Right cardiac atrium (tissue), 5 donors: Measurements from ENCODE around the gene ANKLE2. TPM values are rescaled to one million over a fixed set of nuclear protein-coding genes. Genes with fewer than 3 reads are reported as not detected.
"Not testable (repeated sequence)": the region's sequence is repeated elsewhere in the genome, so short reads cannot be mapped to it uniquely, and the experiment has no call there.

ENCODE experiments used
- ATAC-seq, 2 donors: fragments of 200-7000 bp; cut with Tn5 transposase; one replicate each; pipeline versions ENCODE4 v1.8.0 to v1.9.1; 2020; ENCODE audit warnings: moderate library complexity in 2 of 2, mild to moderate bottlenecking in 1 of 2
- DNase-seq, 3 donors: peaks; one replicate each; pipeline ENCODE4 v3.0.0-alpha.2; 2020
- H3K27ac ChIP-seq: one replicate; pipeline ENCODE4 v1.5.1; 2013; ENCODE audit warnings: mild to moderate bottlenecking, low read length, control low read depth, moderate library complexity
- H3K27me3 ChIP-seq: one replicate; pipeline ENCODE4 v1.6.1; 2013; ENCODE audit not compliant: control insufficient read depth, insufficient read depth
- H3K4me1 ChIP-seq: one replicate; pipeline ENCODE4 v1.6.1; 2013; ENCODE audit warnings: low read length; ENCODE audit not compliant: control insufficient read depth, insufficient read depth
- H3K4me3 ChIP-seq: one replicate; pipeline ENCODE4 v1.5.1; 2013; ENCODE audit warnings: low read length, control low read depth
- H3K9me3 ChIP-seq: one replicate; pipeline ENCODE4 v1.6.1; 2013; ENCODE audit warnings: low read length; ENCODE audit not compliant: control insufficient read depth
- WGBS: extraction: QIAGEN DNeasy Blood & Tissue Kit; methylation state at CpG from one replicate; pipeline ENCODE4 v1.1.7; 2013; 5-methylcytosine and 5-hydroxymethylcytosine counted together
- intact Hi-C, 4 donors: fragments of 100-400 bp; cut with DNase I; formaldehyde crosslinking; loops; one replicate each; pipeline versions ENCODE4 v1.11.0 to v1.14.0; 2022 to 2023
- polyA plus RNA-seq: library from polyadenylated mRNA; stranded (reverse); fragments of 200-250 nt; gene quantifications from one replicate; pipeline ENCODE4 v1.2.3, GENCODE V29; 2013
- total RNA-seq, 4 donors: library from RNA; stranded (reverse); fragmentation: NEBNext Ultra II Directional; extraction: Animal tissue kit (Norgen Biotek cat#: 25700); gene quantifications; one replicate each; pipeline ENCODE4 v1.2.1, GENCODE V29; 2021
- donor health status: healthy with polysubstance abuse.
- donor health status: DM: no; HTN: yes; CAD: no.
- donor health status: DM: no; HTN: no; CAD: no.
- donor health status: DM: no; HTN: yes; CAD: no; lungs with severe emphysema.
- donor health status: DM: yes; HTN: yes; CAD: no.

ANKLE2 gene
- total and polyA plus RNA-seq, 5 donors, result 17.7 to 34.1 (median 25.0) TPM

DNA sequence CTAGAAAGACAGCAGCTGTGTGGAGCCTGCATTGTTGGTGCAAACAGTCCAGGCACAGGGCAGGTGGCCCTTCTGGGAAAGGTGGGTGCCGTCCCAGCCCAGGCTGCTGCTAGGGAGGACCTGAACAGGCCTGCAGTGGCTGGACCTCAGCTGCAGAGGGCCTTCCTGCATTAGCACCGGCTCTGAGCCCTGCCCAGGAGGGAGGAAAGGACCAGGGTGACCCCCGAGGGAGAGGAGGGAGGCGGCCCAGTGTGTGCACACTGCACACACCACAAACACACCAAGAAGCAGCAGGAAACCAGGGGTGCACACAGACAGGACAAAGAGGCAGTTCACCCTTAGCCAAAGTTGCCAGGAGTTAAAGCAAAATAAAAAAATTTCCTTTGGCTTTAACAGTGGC, 59.0 kb downstream of the ANKLE2 start:
- no peaks in the 10 kb centered on the region for H3K9me3 ChIP-seq
- H3K27ac ChIP-seq, result no peak overlapping the region
- H3K4me3 ChIP-seq, result no peak overlapping the region
- peak in 1 of 3 donors; percentile 34 for DNase-seq
- no peak for ATAC-seq
- WGBS, result 74% methylated on average over 4 of the region's 4 CpGs
- intact Hi-C loops, result no loop called here
- no peaks in the 10 kb centered on the region for H3K4me1 ChIP-seq
- H3K27me3 ChIP-seq, result no peaks in the 10 kb centered on the region

DNA sequence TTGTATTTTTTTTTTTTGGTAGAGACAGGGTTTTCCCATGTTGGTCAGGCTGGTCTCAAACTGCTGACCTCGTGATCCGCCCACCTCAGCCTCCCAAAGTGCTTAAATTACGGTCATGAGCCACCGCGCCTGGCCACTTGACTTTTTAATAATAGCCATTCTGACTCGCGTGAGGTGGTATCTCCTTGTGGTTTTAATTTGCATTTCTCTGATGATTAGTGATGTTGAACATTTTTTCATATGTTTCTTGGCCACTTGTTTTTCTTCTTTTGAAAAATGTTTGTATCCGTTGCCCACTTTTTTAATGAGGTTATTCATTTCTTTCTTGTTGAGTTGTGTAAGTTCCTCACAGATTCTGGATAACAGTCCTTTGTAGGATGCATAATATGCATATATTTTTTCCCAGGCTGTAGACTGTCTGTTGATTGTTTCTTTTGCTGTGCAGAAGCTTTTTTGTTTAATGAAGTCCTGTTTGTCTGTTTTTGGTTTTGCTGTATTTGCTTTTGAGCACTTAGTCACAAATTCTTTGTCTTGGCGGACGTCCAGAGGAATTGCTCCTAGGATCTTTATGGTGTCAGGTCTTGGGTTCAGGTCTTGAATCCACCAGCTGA, 61.3 kb downstream of the ANKLE2 start:
- ATAC-seq (no peak), DNase-seq (no peak)
- Histone ChIP-seq H3K4me3 (no peak overlapping the region), H3K27ac (no peak overlapping the region), H3K9me3 (no peaks in the 10 kb centered on the region), H3K4me1 (no peaks in the 10 kb centered on the region), H3K27me3 (no peaks in the 10 kb centered on the region)
- 93% methylated on average over 10 of the region's 10 CpGs for WGBS
- intact Hi-C loops, result no loop called here

DNA sequence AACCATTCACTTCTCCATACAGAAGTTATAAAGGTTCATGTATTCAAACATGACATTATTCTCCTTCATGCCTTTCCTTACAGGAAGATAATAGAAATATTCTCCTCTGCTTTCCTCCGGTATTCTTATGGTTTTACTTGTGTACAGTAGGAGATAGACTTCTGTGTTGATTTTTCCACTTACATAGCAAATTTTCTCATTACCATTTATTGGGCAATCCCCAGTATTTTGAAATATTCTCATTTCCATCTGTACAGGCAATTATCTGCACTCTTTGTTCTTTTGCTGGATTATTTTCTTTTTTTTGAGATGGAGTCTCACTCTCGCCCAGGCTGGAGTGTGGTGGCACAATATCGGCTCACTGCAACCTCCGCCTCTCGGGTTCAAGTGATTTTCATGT, 63.3 kb downstream of the ANKLE2 start:
- Histone ChIP-seq H3K4me3 (no peak overlapping the region), H3K27me3 (no peaks in the 10 kb centered on the region), H3K4me1 (no peaks in the 10 kb centered on the region), H3K27ac (no peak overlapping the region), H3K9me3 (no peaks in the 10 kb centered on the region)
- DNase-seq (no peak), ATAC-seq (no peak)
- 78% methylated on average over 5 of the region's 5 CpGs for WGBS
- intact Hi-C loops, result no loop called here

DNA sequence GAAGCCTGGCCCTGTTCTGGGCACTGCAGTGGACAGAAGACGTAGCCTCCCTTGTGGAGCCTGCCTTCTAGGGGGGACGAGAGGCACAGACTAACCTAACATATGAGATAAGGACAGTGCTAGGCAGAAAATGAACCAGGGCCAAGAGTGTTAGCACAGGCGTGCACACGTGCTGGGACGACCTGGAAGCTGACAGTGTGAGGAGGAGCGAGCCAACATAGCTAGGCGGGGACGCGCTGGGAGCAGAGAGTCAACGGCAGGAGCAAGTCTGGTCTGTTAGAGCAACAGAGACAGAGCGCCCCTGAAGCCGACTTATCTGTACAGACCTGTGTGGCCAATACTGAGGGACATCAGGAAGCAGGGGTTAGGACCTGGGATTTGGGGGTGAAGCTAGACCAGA, 66.2 kb downstream of the ANKLE2 start:
- intact Hi-C loops, result no loop called here
- no peaks in the 10 kb centered on the region for H3K9me3 ChIP-seq
- no peak overlapping the region for H3K4me3 ChIP-seq
- H3K4me1 ChIP-seq, result no peaks in the 10 kb centered on the region
- H3K27ac ChIP-seq, result no peak overlapping the region
- H3K27me3 ChIP-seq, result no peaks in the 10 kb centered on the region
- ATAC-seq, result peak; percentile 94
- WGBS, result 73% methylated on average over 12 of the region's 12 CpGs
- DNase-seq, result peak in 2 of 3 donors; percentile 69 to 79

DNA sequence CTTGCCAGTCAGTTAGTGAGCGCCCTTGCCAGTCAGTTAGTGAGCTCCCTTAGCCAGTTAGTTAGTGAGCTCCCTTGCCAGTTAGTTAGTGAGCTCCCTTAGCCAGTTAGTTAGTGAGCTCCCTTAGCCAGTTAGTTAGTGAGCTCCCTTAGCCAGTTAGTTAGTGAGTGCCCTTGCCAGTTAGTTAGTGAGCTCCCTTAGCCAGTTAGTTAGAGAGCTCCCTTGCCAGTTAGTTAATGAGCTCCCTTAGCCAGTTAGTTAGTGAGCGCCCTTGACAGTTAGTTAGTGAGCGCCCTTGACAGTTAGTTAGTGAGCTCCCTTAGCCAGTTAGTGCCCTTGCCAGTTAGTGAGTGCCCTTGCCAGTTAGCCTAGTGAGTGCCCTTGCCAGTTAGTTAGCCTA, 66.7 kb downstream of the ANKLE2 start:
- H3K27me3 ChIP-seq, H3K9me3 ChIP-seq, DNase-seq, H3K4me3 ChIP-seq, ATAC-seq, intact Hi-C loops, H3K4me1 ChIP-seq: not testable (repeated sequence)
- peak overlapping the region; percentile 55 for H3K27ac ChIP-seq
- WGBS, result 94% methylated on average over 3 of the region's 3 CpGs

DNA sequence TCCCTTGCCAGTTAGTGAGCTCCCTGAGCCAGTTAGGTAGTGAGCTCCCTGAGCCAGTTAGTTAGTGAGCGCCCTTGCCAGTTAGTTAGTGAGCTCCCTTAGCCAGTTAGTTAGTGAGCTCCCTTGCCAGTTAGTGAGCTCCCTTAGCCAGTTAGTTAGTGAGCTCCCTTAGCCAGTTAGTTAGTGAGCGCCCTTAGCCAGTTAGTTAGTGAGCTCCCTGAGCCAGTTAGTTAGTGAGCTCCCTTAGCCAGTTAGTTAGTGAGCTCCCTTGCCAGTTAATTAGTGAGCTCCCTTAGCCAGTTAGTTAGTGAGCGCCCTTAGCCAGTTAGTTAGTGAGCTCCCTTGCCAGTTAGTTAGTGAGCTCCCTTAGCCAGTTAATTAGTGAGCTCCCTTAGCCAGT, 69.6 kb downstream of the ANKLE2 start:
- WGBS, result 92% methylated on average over 3 of the region's 3 CpGs
- H3K27me3 ChIP-seq, H3K27ac ChIP-seq, DNase-seq, H3K4me1 ChIP-seq, ATAC-seq, intact Hi-C loops, H3K9me3 ChIP-seq, H3K4me3 ChIP-seq: not testable (repeated sequence)

DNA sequence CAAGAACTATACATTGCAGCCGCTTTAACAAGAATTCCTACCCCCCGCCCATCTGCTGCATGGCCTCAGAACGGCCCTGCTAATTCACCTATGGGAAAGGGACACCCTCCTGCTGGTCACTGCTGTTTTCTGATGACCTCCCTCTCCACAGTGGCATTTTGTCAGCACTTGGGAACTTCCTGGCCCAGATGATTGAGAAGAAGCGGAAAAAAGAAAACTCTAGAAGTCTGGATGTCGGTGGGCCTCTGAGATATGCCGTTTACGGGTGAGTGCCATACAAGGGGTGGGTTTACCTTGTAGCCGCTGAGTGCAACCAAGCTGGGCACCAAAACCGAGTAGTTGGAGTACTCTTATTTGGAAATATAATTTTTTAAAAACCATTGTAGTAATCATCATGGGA, 71.5 kb downstream of the ANKLE2 start:
- 92% methylated on average over 9 of the region's 9 CpGs for WGBS
- ATAC-seq, result no peak
- intact Hi-C loops, result no loop called here

DNA sequence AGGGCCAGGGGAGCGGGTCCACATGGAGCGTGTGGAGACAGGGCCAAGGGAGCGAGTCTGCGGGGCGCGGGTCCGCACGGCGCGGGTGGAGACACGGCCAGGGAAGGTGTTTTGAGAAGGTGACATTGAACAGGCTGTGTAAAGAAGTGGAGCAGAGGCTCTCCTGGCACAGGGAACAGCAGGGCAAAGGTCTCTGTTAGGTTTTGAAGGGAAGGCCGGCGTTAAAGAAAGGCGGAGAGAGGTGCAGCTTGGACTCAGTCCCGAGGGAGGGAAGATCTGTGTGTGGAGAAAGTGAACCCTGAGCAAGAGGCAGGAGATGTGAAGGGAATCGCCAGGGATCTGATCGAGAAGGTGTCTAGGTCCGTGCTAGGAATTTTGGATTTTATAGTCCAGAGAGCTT, 72.4 kb downstream of the ANKLE2 start:
- intact Hi-C loops, result no loop called here
- Histone ChIP-seq H3K4me3 (no peak overlapping the region), H3K27me3 (no peaks in the 10 kb centered on the region), H3K4me1 (no peaks in the 10 kb centered on the region), H3K27ac (no peak overlapping the region), H3K9me3 (no peaks in the 10 kb centered on the region)
- DNase-seq, result no peak
- ATAC-seq, result no peak
- 65% methylated on average over 18 of the region's 18 CpGs for WGBS

More for the DNA sequence above, 71.5 kb downstream of the ANKLE2 start:
- no peaks in the 10 kb centered on the region for H3K9me3 ChIP-seq
- H3K4me3 ChIP-seq, result no peak overlapping the region
- H3K27me3 ChIP-seq, result no peaks in the 10 kb centered on the region
- H3K4me1 ChIP-seq, result no peaks in the 10 kb centered on the region
- no peak for DNase-seq
- no peak overlapping the region for H3K27ac ChIP-seq

DNA sequence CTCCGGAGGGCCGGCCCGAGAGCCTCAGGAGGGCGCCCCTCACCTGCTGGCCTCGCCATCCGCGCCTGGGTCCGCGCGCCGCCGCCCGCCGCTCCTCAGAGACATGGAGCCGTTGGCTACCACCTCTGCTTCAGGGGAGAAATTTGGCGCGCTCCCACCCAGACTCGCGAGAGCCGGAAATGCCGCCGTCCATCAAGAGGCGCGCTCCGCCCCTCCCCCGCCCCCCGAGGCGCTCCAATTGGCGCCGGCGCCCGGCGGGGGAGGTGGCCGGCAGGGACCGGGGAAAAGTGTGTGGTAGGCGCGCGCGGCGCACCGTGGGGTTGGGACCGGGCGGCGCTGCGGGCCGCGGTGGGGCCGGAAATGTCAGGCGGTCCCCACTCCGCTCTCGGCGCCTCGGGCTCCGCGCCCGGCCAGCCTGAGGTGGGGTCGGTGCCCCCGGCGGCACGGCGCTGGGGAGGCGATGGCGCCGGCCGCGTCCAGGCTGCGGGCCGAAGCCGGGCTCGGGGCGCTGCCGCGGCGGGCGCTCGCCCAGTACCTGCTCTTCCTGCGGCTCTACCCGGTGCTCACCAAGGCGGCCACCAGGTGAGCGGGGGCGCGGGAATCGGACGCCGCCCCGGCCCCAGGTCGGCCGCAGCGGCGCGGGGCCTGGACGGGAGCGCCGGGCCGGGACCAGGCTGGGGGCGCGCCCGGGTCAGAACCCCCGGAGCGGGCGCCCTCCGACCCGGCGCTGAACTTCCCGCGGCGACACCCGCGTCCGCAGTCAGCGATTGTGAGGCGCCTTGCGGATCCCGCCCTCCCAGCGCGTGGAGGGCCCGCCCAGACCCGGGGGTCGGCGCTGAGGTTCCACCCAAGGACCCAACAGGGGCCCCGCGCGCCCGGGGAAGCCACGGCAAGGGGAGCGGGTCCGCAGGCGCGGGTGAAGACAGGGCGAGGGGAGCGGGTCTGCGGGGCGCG, 74.1 kb downstream of the ANKLE2 start, which contains the start of the genes POLE and PXMP2:
Gene POLE, minus strand, starts transcription at position 132 of the 954 bp plus-strand sequence. Its CDS starts 27 bp downstream, at position 105.
Gene PXMP2, plus strand, starts transcription at position 377 of the 954 bp plus-strand sequence. Its CDS starts 84 bp downstream, at position 461.
- intact Hi-C loops, result no loop called here
- H3K4me3 ChIP-seq, result peak within 1 kb of the TSS; percentile 94
- no peaks in the 10 kb centered on the region for H3K9me3 ChIP-seq
- peak; percentile 99 for ATAC-seq
- no peaks in the 10 kb centered on the region for H3K4me1 ChIP-seq
- peak; percentile 96 to 99 (median 99) for DNase-seq
- under 1% methylated on average over 134 of the region's 134 CpGs for WGBS
- peak within 1 kb of the TSS; percentile 82 for H3K27ac ChIP-seq
- H3K27me3 ChIP-seq, result no peaks in the 10 kb centered on the region

DNA sequence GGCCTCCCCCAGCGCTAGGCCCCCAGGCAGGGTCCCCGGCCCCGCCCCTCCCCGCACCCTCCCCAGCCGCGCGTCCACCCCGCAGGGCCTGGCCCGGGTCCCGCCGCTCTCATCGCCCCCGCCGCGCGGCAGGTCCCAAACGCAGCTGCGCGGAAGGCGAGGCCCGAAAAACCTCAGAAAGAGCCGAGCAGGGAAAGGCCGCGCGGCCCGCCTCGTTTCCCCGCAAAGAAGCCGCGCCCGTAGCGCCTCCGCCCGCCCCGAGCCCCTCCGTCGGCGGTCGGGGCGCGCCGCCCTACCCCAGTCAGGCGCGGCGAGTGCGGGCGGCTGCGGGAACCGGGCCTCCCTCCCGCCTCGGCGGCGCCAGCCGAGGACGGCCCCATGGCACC, 74.8 kb downstream of the ANKLE2 start:
- peak in 1 of 2 donors; percentile 15 for ATAC-seq
- H3K4me3 ChIP-seq, result peak overlapping the region; percentile 94
- intact Hi-C loops, result no loop called here
- H3K9me3 ChIP-seq, result no peaks in the 10 kb centered on the region
- H3K27ac ChIP-seq, result peak overlapping the region; percentile 66
- DNase-seq, result peak in 2 of 3 donors; percentile 32 to 73
- no peaks in the 10 kb centered on the region for H3K4me1 ChIP-seq
- no peaks in the 10 kb centered on the region for H3K27me3 ChIP-seq
- under 1% methylated on average over 55 of the region's 55 CpGs for WGBS

DNA sequence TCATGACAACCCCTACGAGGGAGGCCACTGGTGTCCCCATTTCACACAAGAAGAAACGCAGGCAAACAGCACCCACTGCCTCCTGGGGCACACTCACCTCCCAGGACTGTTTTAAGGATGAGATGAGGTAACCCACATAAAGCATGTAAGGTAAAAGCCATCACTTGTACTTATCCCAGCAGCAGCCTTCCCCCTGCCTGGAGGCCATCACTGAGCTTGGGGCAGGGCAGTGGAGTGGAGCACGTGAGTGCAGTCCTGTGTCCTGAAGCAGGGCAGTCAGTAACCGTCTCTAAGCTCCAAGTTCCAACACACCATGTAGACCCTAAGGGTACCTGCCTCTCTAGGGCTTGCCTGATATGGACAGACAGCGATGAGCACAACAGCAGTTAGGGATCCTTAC, 76.2 kb downstream of the ANKLE2 start:
- WGBS, result 71% methylated on average over 5 of the region's 5 CpGs
- Histone ChIP-seq H3K4me3 (no peak overlapping the region), H3K4me1 (no peaks in the 10 kb centered on the region), H3K9me3 (no peaks in the 10 kb centered on the region), H3K27me3 (no peaks in the 10 kb centered on the region), H3K27ac (no peak overlapping the region)
- ATAC-seq, result no peak
- intact Hi-C loops, result no loop called here
- no peak for DNase-seq
